IPS-NIHi7 (cell line): ENCODE measurements around the gene MAPK13.
"Not testable (repeated sequence)": the region's sequence is repeated elsewhere in the genome, so short reads cannot be mapped to it uniquely, and the experiment has no call there.

Source experiments
- DNase-seq: peaks from one replicate; pipeline ENCODE4 v3.0.0; 2012; ENCODE audit warnings: mixed read lengths; ENCODE audit errors: extremely low spot score

The MAPK13 gene

GRCh38 chr6:36127462-36128016 lies 2.8 kb upstream of the MAPK13 start:
- DNase-seq = peak; percentile 29

DNA sequence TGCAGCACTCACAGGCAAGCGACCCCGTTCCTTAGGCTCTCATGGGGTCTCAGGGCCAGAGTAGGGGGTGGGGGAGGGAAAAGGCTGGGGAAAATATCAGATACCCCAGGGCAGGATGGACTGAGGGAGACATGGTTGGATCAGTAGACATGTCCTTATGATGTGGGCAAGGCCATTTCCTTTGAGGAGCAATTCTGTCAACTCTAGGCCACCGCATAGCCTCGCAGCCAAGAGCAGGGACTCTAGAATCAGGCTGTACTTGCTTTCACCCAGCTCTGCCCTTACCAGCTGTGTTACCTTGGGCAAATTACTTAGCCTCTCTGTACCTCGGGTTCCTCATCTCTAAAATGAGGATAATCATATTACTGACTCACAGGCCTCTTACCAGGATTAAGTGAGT lies 2.2 kb upstream of the MAPK13 start:
- DNase-seq = no peak

DNA sequence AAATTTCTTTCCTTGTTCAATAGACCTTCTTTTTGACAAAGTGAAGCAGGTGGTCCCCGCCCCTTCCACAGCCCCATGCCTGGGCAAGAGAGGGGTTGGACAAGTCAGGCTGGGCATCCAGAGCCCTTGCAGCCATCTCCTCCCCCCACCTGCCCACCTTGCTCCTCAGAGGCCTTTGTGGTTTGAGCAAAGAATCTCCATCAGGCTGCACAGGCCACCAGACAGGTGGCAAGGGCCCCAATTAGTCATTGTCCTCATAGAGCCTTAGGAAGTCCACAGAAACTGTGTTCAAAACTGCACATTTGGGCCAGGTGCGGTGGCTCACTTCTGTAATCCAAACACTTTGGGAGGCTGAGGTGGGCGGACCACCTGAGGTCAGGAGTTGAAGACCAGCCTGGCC lies 1.5 kb upstream of the MAPK13 start:
- DNase-seq = no peak

- not testable (repeated sequence) for DNase-seq
These were observed 979 bp upstream of the MAPK13 start for GRCh38 chr6:36129334-36129733.

DNA sequence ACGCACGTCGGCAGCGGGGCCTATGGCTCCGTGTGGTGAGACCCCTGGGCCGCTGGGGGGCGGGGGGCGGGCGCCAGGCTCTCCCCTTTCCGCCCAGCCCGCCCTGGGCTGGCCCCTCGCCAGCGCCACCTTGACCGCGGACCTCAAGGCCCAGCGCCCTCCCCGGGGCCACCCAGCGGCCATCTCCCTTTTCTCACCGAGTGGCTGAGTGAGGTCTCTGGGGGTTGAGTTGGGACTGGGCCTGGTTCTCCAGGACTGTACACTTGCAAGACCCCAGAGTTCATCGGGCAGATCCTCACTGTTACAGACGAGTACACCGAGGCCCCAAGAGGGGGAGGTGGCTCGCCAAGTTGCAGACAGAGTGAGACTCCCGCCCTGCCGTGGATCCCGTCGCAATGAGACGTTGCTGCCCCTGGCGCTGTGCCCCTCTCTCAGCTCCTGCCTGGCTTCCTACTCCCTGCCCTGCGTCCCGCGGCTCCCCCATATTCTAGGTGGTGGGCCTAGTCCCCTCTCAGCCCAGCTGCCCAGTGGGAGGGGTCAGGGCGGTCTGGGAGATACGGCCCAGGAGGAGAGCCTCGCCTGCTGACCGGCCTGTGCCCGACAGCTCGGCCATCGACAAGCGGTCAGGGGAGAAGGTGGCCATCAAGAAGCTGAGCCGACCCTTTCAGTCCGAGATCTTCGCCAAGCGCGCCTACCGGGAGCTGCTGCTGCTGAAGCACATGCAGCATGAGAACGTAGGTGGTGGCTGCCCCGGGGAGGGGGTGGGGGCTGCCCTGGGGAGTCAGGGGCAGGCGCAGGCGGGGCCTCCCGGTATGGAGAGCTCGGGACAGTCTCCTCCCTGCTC lies 576 bp downstream of the MAPK13 start:
- DNase-seq = peak; percentile 58

GRCh38 chr6:36131511-36132245 lies 1.4 kb downstream of the MAPK13 start:
- DNase-seq = no peak

DNA sequence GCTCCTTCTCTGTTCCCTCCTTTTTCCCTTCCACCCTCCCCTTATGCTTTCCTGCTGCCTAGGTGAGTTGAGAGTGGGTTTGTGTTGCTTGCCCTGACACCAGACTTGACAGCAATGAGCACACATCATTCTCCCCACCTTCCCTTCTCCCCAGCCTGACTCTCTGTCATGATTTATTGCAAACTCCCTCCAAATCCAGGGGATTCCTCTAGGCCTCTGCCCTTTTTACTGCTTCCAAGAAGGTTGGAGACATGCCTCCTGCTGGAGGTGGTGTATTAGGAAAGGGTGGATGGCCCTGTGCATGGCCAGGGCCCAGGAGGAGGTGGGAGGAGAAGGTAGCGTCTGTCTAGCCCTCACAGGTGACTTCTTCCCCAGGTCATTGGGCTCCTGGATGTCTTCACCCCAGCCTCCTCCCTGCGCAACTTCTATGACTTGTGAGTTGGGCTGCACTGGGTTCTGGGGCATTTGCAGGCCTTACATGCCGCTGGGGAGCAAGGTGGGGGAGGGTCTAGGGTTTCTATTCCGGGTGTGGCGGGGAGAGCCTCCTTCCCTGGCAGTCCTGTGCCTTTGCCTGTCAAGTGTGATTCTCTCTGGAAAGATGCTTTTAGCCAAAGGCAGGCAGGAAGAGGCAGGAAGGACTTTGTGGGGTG lies 2.1 kb downstream of the MAPK13 start:
- no peak for DNase-seq

DNA sequence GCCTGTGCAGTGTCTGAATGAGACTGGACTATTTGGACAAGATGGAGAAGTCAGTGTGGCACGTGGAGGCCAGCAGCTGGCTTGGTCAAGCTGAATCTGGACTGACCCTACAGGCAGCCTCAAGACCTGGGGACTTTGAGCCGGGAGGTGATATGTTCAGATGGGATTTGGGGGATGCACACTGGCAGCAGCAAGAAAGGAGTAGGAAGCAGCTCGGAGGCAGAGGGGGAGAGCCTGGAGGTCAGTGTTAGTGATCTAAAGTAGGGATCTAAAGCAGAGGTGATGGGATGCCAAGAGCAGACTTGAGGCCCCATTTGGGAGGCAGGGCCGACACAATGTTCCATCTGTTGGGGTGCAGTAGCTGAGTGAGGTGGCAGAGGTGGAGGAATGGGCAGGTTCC lies 2.8 kb downstream of the MAPK13 start:
- no peak for DNase-seq

- no peak for DNase-seq
These were observed 3.6 kb downstream of the MAPK13 start for GRCh38 chr6:36133912-36134311.

- no peak for DNase-seq
These were observed 4.9 kb downstream of the MAPK13 start for GRCh38 chr6:36135053-36135731.

DNA sequence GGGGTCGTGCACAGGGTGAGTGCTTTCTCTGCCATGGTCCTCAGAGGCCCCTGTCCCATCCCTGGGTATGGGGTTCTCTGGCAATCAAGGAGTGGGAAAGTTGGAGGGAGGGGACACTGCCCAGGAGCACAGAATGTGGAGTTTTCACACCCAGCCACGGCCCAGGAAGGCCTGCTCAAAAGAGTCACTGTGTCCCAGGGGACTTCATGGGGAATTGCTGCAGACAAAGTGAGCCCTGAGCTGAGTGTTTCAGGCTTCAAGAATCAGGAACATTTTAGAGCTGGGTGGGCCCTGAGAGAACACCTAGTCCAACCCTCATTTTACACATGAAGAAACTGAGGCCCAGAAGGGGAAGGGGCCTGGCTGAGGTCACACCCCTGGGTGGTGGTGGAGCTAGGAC lies 5.7 kb downstream of the MAPK13 start:
- DNase-seq = no peak

GRCh38 chr6:36136551-36136950 lies 6.2 kb downstream of the MAPK13 start:
- no peak for DNase-seq

GRCh38 chr6:36138667-36139066 lies 8.4 kb downstream of the MAPK13 start:
- DNase-seq = no peak

- DNase-seq = peak; percentile 79
These were observed 9.1 kb downstream of the MAPK13 start for GRCh38 chr6:36139431-36139830.

- DNase-seq = no peak
These were observed 9.8 kb downstream of the MAPK13 start for GRCh38 chr6:36139991-36140710.

DNA sequence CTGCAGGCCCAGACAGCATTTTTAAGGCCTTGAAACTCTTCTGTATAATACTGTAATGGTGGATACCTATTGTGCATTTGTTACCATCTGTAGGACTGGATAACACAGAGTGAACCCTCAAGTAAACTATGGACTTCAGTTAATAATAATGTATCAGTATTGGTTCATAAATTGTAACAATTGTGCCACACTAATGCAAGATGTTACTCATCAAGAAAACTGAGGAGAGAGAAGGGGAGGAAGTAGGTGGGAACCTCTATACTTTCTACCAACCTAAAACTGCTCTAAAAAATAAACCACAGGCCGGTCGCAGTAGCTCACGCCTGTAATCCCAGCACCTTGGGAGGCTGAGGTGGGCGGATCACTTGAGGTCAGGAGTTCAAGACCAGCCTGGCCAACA lies 10.8 kb downstream of the MAPK13 start:
- no peak for DNase-seq

DNA sequence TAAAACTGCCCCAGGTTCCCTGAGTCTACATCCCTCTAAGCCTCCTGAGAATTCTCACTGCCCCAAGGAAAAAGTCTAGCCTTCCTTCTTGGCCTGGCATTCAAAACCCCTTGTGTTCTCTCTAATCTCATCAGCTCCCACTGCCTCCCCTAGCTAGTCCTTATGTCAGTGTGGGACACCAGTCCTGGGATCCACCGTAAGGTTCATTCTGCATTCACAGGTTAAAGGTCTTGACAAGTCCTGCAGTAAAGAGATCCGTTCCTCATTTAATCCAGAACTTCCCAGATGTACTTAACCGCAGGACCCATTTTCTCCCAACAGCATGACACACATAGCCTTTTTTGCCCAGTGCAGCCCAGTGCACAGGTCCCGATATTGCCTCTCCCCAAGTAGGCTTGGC lies 11.6 kb downstream of the MAPK13 start:
- no peak for DNase-seq

DNA sequence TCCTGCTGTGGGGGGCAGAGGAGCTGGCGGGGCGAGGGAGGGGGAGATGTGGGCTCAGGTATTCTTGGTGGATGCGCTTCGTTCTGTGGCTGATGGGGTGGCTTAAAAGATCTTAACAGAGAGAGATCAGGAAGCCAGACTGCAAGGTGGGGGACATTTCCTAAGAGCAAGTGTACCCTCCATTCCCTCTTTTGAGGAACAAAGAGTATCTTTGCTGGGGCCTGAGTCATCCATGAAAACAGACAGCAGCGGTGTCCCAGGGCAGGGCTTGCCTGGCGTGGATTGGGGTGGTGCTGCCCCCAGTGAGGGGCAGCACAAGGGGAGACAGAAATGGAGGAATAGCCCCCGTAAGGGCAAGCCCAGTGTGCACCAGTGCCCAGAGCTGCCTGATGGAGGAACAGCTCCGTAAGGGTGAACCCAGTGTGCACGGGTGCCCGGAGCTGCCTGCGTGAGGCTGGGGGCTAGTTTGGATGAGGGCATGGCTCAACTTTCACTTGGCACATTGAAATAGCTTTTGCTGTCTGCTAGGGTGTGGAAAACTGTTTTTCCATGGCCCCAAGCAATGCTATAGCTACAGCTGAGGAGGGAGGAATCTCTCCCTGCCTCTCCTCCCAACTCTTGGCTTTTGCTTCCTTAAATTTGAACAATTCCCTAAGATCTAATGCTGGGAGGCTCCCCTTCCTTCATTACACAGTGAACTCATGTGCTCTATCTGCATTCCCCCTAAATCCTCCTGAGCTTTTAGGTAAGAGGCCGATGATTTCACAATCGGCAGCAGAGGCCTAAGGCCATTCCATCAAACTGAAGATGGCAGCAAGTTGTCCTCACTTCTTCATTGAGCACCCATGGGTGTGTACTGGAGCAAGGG lies 12.9 kb downstream of the MAPK13 start:
- DNase-seq = no peak

DNA sequence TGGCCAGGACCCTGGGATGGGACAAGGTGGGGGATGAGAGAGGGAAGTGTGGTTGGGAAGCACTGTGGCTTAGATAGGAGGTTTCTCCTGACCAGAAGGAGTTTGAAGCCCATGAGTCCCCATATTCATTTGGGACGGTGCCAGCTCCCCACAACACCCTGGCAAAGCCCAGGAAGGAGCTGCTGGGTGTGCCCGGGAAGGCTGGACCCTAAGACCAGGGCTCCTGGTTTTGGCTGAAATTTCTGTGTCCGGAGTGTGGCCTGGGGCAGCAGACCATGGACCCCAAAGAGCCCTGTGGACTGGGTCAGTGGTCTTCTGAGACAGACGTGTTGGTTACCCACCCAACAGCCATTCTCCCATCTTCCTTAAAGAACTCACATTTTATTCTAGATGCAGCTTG lies 15.2 kb downstream of the MAPK13 start:
- DNase-seq = no peak

DNA sequence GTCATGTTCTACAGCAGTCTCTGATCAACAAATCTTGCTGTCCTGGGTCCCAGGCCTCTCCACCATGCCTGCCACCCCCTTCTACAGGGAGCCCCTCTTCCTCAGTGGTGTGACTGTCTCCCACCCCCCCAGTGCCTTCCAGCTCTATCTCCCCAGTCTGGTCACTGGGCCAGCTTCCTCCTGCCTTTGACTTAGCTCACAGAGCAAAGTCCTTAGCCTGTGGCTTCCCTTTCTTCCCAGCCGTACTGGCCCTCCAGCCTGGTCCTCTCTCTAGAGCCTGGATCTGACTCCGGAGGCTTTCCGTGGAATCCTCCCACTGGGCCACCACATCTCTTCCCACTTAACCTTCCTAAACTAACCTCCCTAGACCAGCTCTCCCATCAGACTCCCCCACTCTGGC lies 17.0 kb downstream of the MAPK13 start:
- no peak for DNase-seq
